IPS-18c (cell line): Measurements from ENCODE around the gene CCDC175.

Experiments
- H3K4me3 ChIP-seq: 2 replicates; pipeline ENCODE4 v1.7.0; 2013; ENCODE audit warnings: low read depth, mild to moderate bottlenecking, low read length, moderate library complexity; ENCODE audit not compliant: insufficient read depth
- H3K9me3 ChIP-seq: one replicate; pipeline ENCODE4 v1.6.1; 2013; ENCODE audit warnings: mild to moderate bottlenecking, low read length, moderate library complexity; ENCODE audit not compliant: control insufficient read depth, insufficient read depth

The CCDC175 gene

GRCh38 chr14:59464486-59465315 lies 111.9 kb downstream of the CCDC175 start:
- H3K4me3 ChIP-seq = peak overlapping the region; percentile 71
- H3K9me3 ChIP-seq = peaks cover 3% of the 10 kb centered on the region

- Histone ChIP-seq H3K4me3 (peak overlapping the region; percentile 71), H3K9me3 (peaks cover 3% of the 10 kb centered on the region)
These were observed 112.7 kb downstream of the CCDC175 start for GRCh38 chr14:59463787-59464485.

GRCh38 chr14:59461891-59462290 lies 114.7 kb downstream of the CCDC175 start:
- H3K4me3 ChIP-seq = no peak overlapping the region

GRCh38 chr14:59460378-59460777 lies 116.2 kb downstream of the CCDC175 start:
- peaks cover 3% of the 10 kb centered on the region for H3K9me3 ChIP-seq
- no peak overlapping the region for H3K4me3 ChIP-seq

More at GRCh38 chr14:59461891-59462290, 114.7 kb downstream of the CCDC175 start:
- peaks cover 3% of the 10 kb centered on the region for H3K9me3 ChIP-seq

GRCh38 chr14:59458486-59458885 lies 118.1 kb downstream of the CCDC175 start:
- no peak overlapping the region for H3K4me3 ChIP-seq
- H3K9me3 ChIP-seq = no peaks in the 10 kb centered on the region

- H3K9me3 ChIP-seq = no peaks in the 10 kb centered on the region
These were observed 121.2 kb downstream of the CCDC175 start for GRCh38 chr14:59455411-59455810.

More at GRCh38 chr14:59455411-59455810, 121.2 kb downstream of the CCDC175 start:
- no peak overlapping the region for H3K4me3 ChIP-seq
